Fibroblast of peridontal ligament (primary cell): ENCODE measurements around the gene BMPR1A.
"Not testable (repeated sequence)": the region's sequence is repeated elsewhere in the genome, so short reads cannot be mapped to it uniquely, and the experiment has no call there.

Experiments
- DNase-seq: peaks from one replicate; pipeline ENCODE4 v3.0.0-alpha.2; 2010; ENCODE audit errors: extremely low read depth

The BMPR1A gene

DNA sequence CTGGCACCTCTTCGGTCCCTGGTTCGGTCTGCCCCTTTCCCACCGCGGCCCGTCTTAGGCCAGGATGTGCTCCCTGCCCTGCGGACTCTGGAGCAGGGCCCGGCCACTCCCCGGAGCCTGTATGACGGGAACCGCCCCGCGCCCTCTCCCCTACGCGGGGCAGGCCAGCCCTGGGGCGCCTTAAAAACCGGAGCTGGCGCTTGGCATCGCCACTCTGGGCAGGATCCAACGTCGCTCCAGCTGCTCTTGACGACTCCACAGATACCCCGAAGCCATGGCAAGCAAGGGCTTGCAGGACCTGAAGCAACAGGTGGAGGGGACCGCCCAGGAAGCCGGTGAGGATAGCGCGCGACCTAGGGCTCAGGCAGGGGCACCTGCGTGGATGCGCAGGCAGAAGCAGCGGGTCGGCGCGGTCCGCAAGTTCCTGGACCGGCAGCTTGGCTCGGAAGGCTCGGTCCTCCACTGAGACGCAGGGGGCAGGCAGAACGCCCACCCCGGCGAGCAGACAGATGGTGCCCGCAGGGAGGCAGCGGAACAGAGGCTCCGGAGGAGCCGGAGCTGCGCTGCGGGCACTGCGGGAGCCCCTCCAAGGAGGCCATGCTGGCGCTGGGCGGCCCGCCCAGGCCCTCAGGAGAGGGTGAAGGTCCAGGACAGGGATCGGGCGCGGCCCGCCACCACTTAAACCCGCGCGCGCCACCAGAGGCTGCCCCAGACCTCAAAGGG is 212.0 kb downstream of the BMPR1A start, which contains the start of gene ADIRF:
Gene ADIRF, plus strand, starts transcription at position 212 of the 723 bp plus-strand sequence. Its CDS starts 63 bp downstream, at position 275.
- DNase-seq: no peak

DNA sequence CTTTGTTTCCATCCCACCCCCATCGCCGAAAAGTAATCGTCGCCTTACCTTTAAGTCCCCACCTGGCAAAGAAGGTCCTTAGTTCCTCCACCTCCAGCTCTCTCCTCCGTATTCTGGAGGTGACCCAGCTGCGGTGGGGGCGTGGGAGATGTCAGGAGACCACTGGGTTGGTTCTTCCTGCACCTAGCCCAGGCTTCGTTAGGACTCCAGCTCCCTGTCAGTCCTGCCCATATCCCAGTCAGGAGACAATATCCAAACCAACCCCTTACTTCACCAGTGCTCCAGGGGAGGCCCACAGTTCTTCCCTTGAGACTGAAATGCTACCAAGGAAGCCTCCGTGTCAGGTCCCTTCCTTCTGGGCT is 212.6 kb downstream of the BMPR1A start:
- DNase-seq: no peak

DNA sequence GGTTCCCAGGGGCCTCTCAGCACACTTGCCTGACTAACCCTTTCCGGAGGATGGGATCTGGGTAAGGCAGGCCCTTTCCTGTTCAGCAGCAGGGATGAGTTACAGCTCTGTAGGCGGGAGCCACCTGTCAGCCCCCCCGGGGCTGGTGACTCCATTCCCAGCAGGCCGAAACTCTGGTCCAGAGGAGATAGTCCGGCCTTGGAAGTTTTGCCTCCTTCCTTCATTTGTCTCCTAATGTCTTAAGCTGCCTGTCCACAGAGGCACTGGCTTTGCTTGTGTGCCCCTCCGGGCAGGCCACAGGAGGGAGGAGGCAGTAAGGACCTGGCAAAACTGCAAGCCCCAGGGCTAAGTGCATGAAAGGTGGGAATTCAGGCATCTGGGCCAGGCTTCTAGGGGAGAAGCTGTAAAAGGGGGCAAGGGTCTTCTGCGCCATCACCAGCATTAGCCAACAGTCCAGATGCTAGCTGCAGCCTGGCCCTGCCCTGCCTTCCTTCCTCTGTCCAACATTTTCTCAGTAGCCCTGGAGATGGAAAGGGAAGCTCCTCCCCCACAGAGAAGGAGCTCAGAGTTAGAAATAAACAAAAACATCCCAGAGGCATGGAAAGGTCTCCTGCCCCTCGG is 213.1 kb downstream of the BMPR1A start:
- peak; percentile 31 for DNase-seq

DNA sequence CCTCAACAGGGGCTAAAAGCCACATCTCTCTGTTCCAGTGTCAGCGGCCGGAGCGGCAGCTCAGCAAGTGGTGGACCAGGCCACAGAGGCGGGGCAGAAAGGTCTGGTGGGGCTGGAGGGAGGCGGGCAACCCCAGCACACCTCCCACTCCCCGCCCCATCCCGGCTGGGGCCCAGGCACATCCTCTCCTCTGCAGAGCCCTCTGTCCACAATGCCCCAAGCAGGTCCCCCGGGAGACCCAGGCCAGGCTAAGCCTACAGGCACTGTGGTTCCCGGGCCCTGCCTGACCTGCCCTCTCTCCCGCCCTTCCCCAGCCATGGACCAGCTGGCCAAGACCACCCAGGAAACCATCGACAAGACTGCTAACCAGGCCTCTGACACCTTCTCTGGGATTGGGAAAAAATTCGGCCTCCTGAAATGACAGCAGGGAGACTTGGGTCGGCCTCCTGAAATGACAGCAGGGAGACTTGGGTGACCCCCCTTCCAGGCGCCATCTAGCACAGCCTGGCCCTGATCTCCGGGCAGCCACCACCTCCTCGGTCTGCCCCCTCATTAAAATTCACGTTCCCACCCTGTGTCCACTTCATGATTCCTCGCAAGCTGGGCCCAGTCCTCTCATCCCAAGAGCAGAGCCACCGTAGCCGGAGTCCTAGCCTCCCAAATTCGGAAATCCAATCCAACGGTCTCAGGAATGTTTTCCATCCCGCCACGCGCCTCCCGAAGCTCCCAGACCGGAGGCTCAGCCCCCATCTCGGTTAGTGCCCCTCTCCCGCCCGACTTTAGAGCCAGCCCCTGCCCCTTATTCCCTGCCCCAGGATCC is 214.0 kb downstream of the BMPR1A start:
- DNase-seq: peak; percentile 58

DNA sequence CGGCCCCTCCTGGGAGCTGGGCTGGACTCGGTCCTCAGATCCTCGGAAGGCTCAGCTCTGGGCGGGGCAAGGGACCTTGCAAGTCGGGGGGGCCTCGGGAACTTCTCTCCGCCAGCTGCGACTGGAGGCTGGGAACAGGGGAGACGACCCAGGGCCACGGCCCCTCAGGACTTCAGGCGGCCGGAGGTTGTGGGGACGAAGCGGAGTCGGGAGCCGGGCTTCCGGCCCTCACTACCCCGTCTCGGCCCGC is 214.5 kb downstream of the BMPR1A start:
- DNase-seq: no peak

DNA sequence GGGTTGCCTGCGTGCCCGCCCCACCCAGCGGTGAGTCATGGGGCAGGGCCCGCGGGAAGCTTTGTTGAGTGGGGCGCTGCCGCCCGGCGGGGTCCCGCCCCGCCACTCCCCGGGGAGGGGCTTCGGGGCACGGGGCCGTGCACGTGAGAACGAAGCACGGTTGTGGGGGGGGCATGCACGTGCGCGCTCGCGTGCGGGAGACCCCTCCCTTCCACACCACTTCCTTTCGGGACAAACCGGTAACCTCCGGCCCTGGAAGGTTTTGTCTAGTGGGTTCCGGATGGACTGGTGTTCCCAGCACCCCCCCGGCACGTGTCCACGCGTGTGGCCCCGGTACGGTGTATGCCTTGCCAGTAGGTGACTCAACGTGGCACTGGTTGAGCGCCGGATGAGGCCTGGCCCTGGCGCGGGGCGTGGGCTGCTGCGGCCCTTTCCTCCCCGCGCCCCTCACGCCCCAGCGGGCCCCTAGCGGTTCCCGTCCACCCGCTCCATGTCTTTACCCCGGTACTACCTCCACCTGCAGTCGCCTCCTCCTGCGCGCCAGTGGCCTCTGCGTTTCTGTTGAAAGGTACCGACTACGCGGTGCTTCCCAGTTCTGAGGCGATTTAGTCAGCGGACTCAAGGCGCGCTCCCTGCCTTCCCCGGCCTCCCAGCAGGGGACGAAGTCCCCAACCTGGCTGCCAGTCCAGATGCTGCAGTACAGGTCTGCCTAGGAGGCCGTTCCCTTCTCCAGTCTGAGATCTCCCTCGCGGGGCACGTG is 215.0 kb downstream of the BMPR1A start:
- peak; percentile 79 for DNase-seq

DNA sequence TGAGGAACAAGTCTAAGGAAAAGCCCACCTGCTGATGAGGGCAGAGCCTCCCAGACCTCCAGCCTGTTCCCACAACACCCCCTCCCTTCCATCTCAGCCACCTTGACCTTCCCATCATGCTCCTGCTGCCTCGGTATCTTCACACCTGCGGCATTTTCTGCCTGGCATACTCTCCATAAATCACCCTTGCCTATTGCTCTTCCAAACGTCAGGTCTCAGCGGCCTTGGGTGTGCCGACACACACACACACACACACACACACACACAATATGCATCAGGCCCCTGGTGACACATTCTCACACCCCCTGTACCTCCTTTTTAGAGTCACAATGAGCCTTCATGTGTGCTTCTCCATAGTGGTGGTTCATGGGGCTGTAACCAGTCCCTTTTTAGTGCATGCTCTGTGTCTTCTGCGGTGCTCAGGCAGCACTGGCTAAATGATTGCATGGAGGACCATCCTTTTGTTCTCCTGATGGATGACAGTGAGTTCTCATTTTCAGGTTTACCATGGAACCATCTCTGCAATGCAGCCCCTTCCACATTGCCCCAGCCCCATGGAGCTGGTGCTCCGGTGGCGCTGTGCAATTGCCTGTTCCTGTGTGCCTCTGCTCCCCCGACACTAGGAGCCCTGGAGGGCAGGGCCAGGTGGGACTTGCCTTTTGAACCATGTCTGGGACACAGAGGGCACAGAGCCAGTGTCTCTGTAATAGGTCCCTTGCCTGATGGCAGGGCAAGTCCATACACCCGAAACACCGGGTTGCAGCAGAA is 216.4 kb downstream of the BMPR1A start:
- DNase-seq: no peak

DNA sequence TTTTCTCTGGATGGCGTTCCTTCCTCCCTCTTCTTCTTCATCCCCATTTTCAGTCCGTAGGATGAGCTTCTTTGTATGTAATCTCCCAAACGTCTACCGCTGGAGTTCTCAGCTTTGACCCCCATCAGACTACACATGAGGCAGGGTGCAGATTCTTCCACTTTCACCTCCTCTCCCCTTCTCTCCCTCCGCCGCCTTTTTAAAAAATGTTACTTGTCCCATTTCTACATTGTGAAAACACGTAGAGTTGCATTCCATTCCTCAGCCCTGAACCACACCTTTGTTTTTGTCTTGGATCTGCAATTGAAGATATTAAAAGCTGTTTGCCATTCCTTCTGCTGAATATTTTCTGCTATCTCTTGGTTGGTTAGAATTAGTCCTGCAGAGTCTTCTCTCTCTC is 218.1 kb downstream of the BMPR1A start:
- no peak for DNase-seq

DNA sequence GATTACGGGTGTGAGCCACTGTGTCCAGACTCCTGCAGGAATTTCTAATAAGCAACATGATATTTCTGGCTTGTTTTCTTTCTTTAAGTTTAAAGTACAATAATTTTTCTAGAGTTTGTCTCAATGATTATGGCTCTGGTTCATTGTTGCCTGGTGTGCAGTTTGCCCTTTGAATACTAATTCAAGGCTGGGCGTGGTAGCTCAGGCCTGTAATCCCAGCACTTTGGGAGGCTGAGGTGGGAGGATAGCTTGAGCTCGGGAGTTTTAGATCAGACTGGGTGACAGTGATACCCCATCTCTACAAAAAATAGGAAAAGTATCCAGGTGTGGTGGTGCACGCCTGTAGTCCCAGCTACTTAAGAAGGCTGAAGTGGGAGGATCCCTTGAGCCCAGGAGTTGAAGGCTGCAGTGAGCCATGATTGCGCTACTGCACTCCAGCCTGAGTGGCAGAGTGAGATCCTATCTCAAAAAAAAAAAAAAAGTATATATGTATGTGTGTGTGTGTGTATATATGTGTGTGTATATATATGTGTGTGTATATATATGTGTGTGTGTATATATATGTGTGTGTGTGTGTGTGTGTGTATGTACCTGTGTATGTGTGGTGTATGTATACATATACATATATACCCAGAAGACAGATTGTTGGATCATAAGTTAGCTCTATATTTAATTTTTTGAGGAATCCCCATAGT is 220.1 kb downstream of the BMPR1A start:
- no peak for DNase-seq

DNA sequence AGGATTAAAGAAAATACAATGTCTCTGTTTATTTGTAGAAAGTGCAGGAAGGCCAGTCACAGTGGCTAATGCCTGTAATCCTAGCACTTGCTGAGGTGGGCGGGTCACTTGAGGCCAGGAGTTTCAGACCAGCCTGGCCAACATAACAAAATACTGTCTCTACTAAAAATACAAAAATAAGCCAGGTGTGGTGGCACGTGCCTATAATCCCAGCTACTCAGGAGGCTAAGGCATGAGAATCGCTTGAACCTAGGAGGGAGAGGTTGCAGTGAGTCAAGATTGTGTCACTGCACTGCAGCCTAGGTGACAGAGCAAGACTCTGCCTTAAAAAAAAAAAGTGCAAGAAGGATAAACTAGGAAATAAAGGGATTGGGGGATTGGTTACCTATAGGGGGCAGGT is 222.0 kb downstream of the BMPR1A start:
- not testable (repeated sequence) for DNase-seq

DNA sequence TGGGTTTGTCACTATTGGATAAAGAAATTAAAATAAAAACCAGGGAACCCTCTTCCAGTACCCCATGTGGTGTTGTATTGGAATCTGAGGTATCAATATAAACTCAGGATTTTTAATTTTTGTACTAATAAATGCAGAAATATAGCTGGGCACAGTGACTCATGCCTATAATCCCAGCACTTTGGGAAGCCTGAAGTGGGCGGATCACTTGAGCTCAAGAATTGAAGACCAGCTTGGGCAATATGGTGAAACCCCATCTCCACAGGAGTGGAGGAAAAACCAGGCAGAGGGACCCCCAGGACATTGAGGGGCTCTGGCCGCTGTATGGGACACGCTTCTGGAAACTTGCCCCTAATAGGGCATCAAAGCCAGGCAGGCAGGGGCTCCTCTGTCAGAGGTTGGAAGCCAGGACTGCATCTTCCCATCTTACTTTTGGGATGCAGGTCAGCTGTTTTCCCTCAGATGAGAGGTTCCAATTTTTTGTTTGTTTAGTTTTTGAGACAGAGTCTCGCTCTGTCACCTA is 222.9 kb downstream of the BMPR1A start:
- peak; percentile 29 for DNase-seq

DNA sequence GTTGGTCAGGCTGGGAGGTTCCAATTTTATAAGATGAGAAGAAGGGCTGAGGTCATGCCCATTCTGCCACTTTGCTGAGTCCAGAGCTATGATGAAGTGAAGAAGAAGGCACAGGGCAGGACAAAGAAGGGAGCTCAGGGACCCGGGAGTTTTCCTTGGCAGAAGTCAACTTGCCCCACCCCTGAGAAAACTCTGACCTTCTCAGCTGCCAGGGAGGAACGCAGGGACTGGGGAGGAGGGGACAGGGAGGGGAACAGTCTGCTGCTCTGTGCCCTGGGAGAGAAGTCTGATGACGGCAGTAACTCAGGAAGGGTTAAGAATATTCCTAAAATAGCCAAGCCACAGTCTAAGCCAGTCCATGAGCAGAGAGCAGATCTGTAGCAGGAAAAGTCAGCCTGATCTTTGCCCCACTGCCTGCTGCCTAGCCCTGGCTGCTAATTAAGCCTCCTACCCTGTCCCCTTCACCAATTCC is 223.6 kb downstream of the BMPR1A start:
- peak; percentile 73 for DNase-seq

DNA sequence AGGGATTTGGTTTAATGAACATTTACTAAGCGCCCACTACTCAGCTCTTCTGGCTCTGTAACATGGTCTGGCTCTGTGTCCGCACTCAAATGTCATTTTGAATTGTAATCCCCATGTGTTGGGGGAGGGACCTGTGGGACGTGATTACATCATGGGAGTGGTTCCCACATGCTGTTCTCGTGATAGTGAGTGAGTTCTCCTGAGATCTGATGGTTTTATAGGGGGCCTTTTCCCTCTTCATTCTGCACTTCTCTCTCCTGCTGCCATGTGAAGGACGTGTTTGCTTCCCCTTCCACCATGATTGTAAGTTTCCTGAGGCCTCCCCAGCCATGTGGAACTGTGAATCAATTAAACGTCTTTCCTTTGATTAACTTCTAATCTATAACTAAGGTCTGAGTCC is 224.6 kb downstream of the BMPR1A start:
- not testable (repeated sequence) for DNase-seq

DNA sequence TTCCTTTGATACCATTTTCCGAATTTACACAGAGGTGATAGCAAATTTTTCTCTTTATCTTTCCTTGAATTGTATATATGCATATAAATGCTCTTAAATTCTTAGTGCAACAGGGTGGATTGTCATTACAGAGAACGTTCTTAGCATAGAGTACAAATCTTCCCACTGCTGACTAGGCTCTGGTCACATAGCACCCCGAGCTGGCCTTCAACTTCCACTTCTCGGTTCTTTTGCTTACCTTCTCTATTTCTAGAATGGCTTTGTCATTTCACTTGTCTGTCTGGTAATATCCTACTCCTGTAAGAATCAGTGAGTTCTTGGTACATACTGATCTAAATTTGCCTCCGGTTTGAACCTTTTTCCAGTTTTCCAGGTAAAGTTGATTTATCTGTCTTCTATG is 225.3 kb downstream of the BMPR1A start:
- DNase-seq: no peak
